Central memory CD8-positive, alpha-beta T cell (primary cell): ENCODE measurements around the gene RFWD3.
A peak's percentile ranks its signal among the peaks of the same experiment; 100 is the strongest.

Experiments used
- ATAC-seq: fragments of 150-1000 bp; cut with Tn5 transposase; replicated peaks from 2 replicates; pipeline ENCODE4 v1.10.0; 2022; ENCODE audit warnings: mild to moderate bottlenecking, moderate FRiP score, moderate number of reproducible peaks; ENCODE audit not compliant: poor library complexity, severe bottlenecking; ENCODE audit errors: extremely low read depth
- DNase-seq, 2 donors: peaks; one replicate each; pipeline ENCODE4 v3.0.0; 2021; ENCODE audit warnings: low spot score in 2 of 2
- H3K27ac Mint-ChIP-seq: one replicate; pipeline ENCODE4 v1.8.0; 2022; ENCODE audit warnings: low read depth, mild to moderate bottlenecking, moderate library complexity, mixed read lengths
- H3K27me3 Mint-ChIP-seq: one replicate; pipeline ENCODE4 v1.8.0; 2022; ENCODE audit warnings: mixed read lengths
- H3K36me3 Mint-ChIP-seq: one replicate; pipeline ENCODE4 v1.8.0; 2022; ENCODE audit warnings: mild to moderate bottlenecking, moderate library complexity, mixed read lengths; ENCODE audit not compliant: insufficient read depth
- H3K4me1 Mint-ChIP-seq: one replicate; pipeline ENCODE4 v1.8.0; 2022; ENCODE audit warnings: mixed read lengths
- H3K4me3 Mint-ChIP-seq: one replicate; pipeline ENCODE4 v1.8.0; 2022; ENCODE audit warnings: mild to moderate bottlenecking, moderate library complexity, mixed read lengths
- H3K9me3 Mint-ChIP-seq: one replicate; pipeline ENCODE4 v1.8.0; 2022; ENCODE audit warnings: mixed read lengths

RFWD3 gene

GRCh38 chr16:74582970-74583369, 83.7 kb downstream of the RFWD3 start:
- peaks cover 20% of the 10 kb centered on the region for H3K36me3 Mint-ChIP-seq
- H3K27me3 Mint-ChIP-seq: no peaks in the 10 kb centered on the region
- no peak overlapping the region for H3K4me3 Mint-ChIP-seq
- H3K27ac Mint-ChIP-seq: no peak overlapping the region
- DNase-seq (no peak), ATAC-seq (no peak)
- H3K4me1 Mint-ChIP-seq: peaks cover 79% of the 10 kb centered on the region
- no peaks in the 10 kb centered on the region for H3K9me3 Mint-ChIP-seq

- Mint-ChIP-seq H3K27ac (no peak overlapping the region), H3K4me1 (peaks cover 65% of the 10 kb centered on the region), H3K9me3 (no peaks in the 10 kb centered on the region)
Measured at GRCh38 chr16:74580833-74581232, 85.8 kb downstream of the RFWD3 start.

GRCh38 chr16:74578838-74579237, 87.8 kb downstream of the RFWD3 start:
- Mint-ChIP-seq H3K27me3 (no peaks in the 10 kb centered on the region), H3K27ac (peak overlapping the region; percentile 13), H3K36me3 (peaks cover 10% of the 10 kb centered on the region), H3K4me3 (no peak overlapping the region), H3K4me1 (peaks cover 65% of the 10 kb centered on the region), H3K9me3 (no peaks in the 10 kb centered on the region)
- DNase-seq: no peak
- ATAC-seq: no peak

More at GRCh38 chr16:74580833-74581232, 85.8 kb downstream of the RFWD3 start:
- Mint-ChIP-seq H3K4me3 (no peak overlapping the region), H3K27me3 (no peaks in the 10 kb centered on the region), H3K36me3 (peaks cover 11% of the 10 kb centered on the region)
- ATAC-seq (no peak), DNase-seq (no peak)

- Mint-ChIP-seq H3K27me3 (no peaks in the 10 kb centered on the region), H3K9me3 (no peaks in the 10 kb centered on the region), H3K4me3 (no peak overlapping the region), H3K36me3 (peaks cover 10% of the 10 kb centered on the region), H3K27ac (peak overlapping the region; percentile 22), H3K4me1 (peaks cover 64% of the 10 kb centered on the region)
- ATAC-seq: no peak
- DNase-seq: no peak
Measured at GRCh38 chr16:74578433-74578832, 88.2 kb downstream of the RFWD3 start.

- Mint-ChIP-seq H3K9me3 (no peaks in the 10 kb centered on the region), H3K4me1 (peaks cover 61% of the 10 kb centered on the region), H3K27me3 (no peaks in the 10 kb centered on the region), H3K4me3 (no peak overlapping the region), H3K36me3 (peaks cover 10% of the 10 kb centered on the region), H3K27ac (peak overlapping the region; percentile 22)
- DNase-seq (no peak), ATAC-seq (no peak)
Measured at GRCh38 chr16:74577882-74578366, 88.8 kb downstream of the RFWD3 start.

GRCh38 chr16:74575807-74576643, 90.7 kb downstream of the RFWD3 start:
- Mint-ChIP-seq H3K4me1 (peaks cover 60% of the 10 kb centered on the region), H3K27ac (no peak overlapping the region), H3K36me3 (peaks cover 10% of the 10 kb centered on the region), H3K27me3 (no peaks in the 10 kb centered on the region), H3K4me3 (no peak overlapping the region), H3K9me3 (no peaks in the 10 kb centered on the region)
- ATAC-seq (no peak), DNase-seq (no peak)

GRCh38 chr16:74575175-74575806, 91.4 kb downstream of the RFWD3 start:
- Mint-ChIP-seq H3K27me3 (no peaks in the 10 kb centered on the region), H3K36me3 (peaks cover 5% of the 10 kb centered on the region), H3K4me1 (peaks cover 61% of the 10 kb centered on the region), H3K4me3 (no peak overlapping the region), H3K27ac (no peak overlapping the region), H3K9me3 (no peaks in the 10 kb centered on the region)
- no peak for DNase-seq
- no peak for ATAC-seq

GRCh38 chr16:74574146-74574545, 92.5 kb downstream of the RFWD3 start:
- ATAC-seq (no peak), DNase-seq (no peak)
- no peak overlapping the region for H3K4me3 Mint-ChIP-seq
- H3K27me3 Mint-ChIP-seq: no peaks in the 10 kb centered on the region
- H3K9me3 Mint-ChIP-seq: no peaks in the 10 kb centered on the region
- peaks cover 65% of the 10 kb centered on the region for H3K4me1 Mint-ChIP-seq
- H3K27ac Mint-ChIP-seq: no peak overlapping the region
- H3K36me3 Mint-ChIP-seq: peaks cover 5% of the 10 kb centered on the region

GRCh38 chr16:74573622-74574021, 93.1 kb downstream of the RFWD3 start:
- peaks cover 5% of the 10 kb centered on the region for H3K36me3 Mint-ChIP-seq
- no peaks in the 10 kb centered on the region for H3K27me3 Mint-ChIP-seq
- peaks cover 62% of the 10 kb centered on the region for H3K4me1 Mint-ChIP-seq
- no peaks in the 10 kb centered on the region for H3K9me3 Mint-ChIP-seq
- ATAC-seq (no peak), DNase-seq (no peak)
- H3K4me3 Mint-ChIP-seq: no peak overlapping the region
- H3K27ac Mint-ChIP-seq: peak overlapping the region; percentile 61
